Keratinocyte (primary cell): ENCODE results near the gene PDZRN4.

Experiments used
- CTCF ChIP-seq, 3 experiments: IDR thresholded peaks in 1 of 3; conservative IDR thresholded peaks in 1 of 3; optimal IDR thresholded peaks in 1 of 3; 2 replicates in 2 of 3; 3 replicates in 1 of 3; pipeline versions ENCODE3 to v1.5.1; 2011; ENCODE audit warnings: low read length in 3 of 3, mild to moderate bottlenecking in 3 of 3, moderate library complexity in 2 of 3, control low read depth in 1 of 3, inconsistent platforms in 1 of 3; ENCODE audit not compliant: insufficient read depth in 2 of 3; ENCODE audit errors: extremely low read depth in 1 of 3
- EZH2 ChIP-seq: IDR thresholded peaks from one replicate; pipeline ENCODE4 v1.6.1; 2012; ENCODE audit warnings: inconsistent platforms, mild to moderate bottlenecking, low read length, moderate library complexity

- no peak for TF ChIP-seq CTCF (optimal IDR thresholded peaks at IDR 0.05 in 1 of 3, IDR thresholded peaks at IDR 0.05 in 1 of 3, conservative IDR thresholded peaks at IDR 0.05 in 1 of 3; ENCODE audit: extremely low read depth in 1 of 3, insufficient read depth in 2 of 3, low read length in 3 of 3)
- TF ChIP-seq EZH2 = no peak
These were observed 374.9 kb downstream of the PDZRN4 start for GRCh38 chr12:41563051-41563450.
